OCI-LY3 (cell line): ENCODE data around the gene CNTLN.
"Not testable (repeated sequence)": the region's sequence is repeated elsewhere in the genome, so short reads cannot be mapped to it uniquely, and the experiment has no call there.

Experiments
- H2AFZ ChIP-seq: fragments of 200-600, 300-600 bp; shearing (Covaris generic); 2 replicates; pipeline ENCODE4 v1.6.0; 2014; ENCODE audit warnings: antibody characterized with exemption, low read depth, low read length
- H3K27ac ChIP-seq: fragments of 200-600, 300-600 bp; sonication (generic); 2 replicates; pipeline ENCODE4 v1.5.1; 2014; ENCODE audit warnings: mild to moderate bottlenecking, low read length, moderate library complexity, mixed read lengths
- H3K27me3 ChIP-seq: fragments of 200-600, 300-600 bp; sonication (generic); 2 replicates; pipeline ENCODE4 v1.6.1; 2014; ENCODE audit warnings: low read depth, low read length, mixed read lengths
- H3K36me3 ChIP-seq: fragments of 200-600, 300-600 bp; sonication (generic); replicated peaks from 2 replicates; pipeline ENCODE3; 2014; ENCODE audit warnings: low read depth, low read length, mixed read lengths
- H3K4me1 ChIP-seq: fragments of 300-600, 200-600 bp; sonication (generic); 2 replicates; pipeline ENCODE4 v1.6.1; 2014; ENCODE audit warnings: low read length, mixed read lengths
- H3K4me2 ChIP-seq: fragments of 200-600, 300-600 bp; sonication (generic); 2 replicates; pipeline ENCODE4 v1.6.1; 2014; ENCODE audit warnings: low read length, mixed read lengths
- H3K4me3 ChIP-seq: fragments of 300-600, 200-600 bp; sonication (generic); 2 replicates; pipeline ENCODE4 v1.5.1; 2014; ENCODE audit warnings: antibody characterized with exemption, mild to moderate bottlenecking, low read length, moderate library complexity
- H3K79me2 ChIP-seq: fragments of 300-600, 200-600 bp; shearing (Covaris generic); 2 replicates; pipeline ENCODE4 v1.6.1; 2014; ENCODE audit warnings: mild to moderate bottlenecking, low read length, mixed read lengths
- H3K9ac ChIP-seq: fragments of 300-600, 200-600 bp; shearing (Covaris generic); 2 replicates; pipeline ENCODE4 v1.6.0; 2014; ENCODE audit warnings: mild to moderate bottlenecking, low read length, moderate library complexity
- H3K9me3 ChIP-seq: fragments of 200-600, 300-600 bp; shearing (Covaris generic); 2 replicates; pipeline ENCODE4 v1.6.1; 2014; ENCODE audit warnings: low read length, mixed read lengths; ENCODE audit not compliant: insufficient read depth
- H4K20me1 ChIP-seq: fragments of 200-600, 300-600 bp; sonication (generic); 2 replicates; pipeline ENCODE4 v1.6.1; 2016; ENCODE audit warnings: low read length, mixed read lengths; ENCODE audit not compliant: insufficient read depth
- CTCF ChIP-seq: fragments of 200-600, 300-600 bp; sonication (generic); IDR thresholded peaks from 2 replicates; pipeline ENCODE4 v1.5.1; 2014; ENCODE audit warnings: antibody characterized with exemption, low read length, low read depth
- EZH2phosphoT487 ChIP-seq: fragments of 200-600 bp; shearing (Covaris generic); IDR thresholded peaks from 2 replicates; pipeline ENCODE4 v1.6.1; 2018; ENCODE audit warnings: antibody characterized with exemption, mixed run types, low read depth

CNTLN gene

GRCh38 chr9:17380126-17380861 lies 245.5 kb downstream of the CNTLN start:
- Histone ChIP-seq H2AFZ (no peak overlapping the region), H3K4me1 (no peaks in the 10 kb centered on the region), H3K36me3 (no peaks in the 10 kb centered on the region), H3K4me3 (no peak overlapping the region), H3K9ac (no peak overlapping the region), H3K27me3 (no peaks in the 10 kb centered on the region), H3K27ac (no peak overlapping the region), H3K79me2 (no peaks in the 10 kb centered on the region), H3K4me2 (no peak overlapping the region), H3K9me3 (no peaks in the 10 kb centered on the region), H4K20me1 (no peaks in the 10 kb centered on the region)
- TF ChIP-seq CTCF = no peak
- TF ChIP-seq EZH2phosphoT487 = no peak

- no peak overlapping the region for H3K4me2 ChIP-seq
- no peaks in the 10 kb centered on the region for H3K27me3 ChIP-seq
These were observed 252.7 kb downstream of the CNTLN start for GRCh38 chr9:17387565-17387964.

GRCh38 chr9:17389026-17389425 lies 254.2 kb downstream of the CNTLN start:
- no peak overlapping the region for H3K4me3 ChIP-seq
- H3K36me3 ChIP-seq = no peaks in the 10 kb centered on the region
- H3K9me3 ChIP-seq = no peaks in the 10 kb centered on the region
- H3K27ac ChIP-seq = no peak overlapping the region
- no peaks in the 10 kb centered on the region for H3K79me2 ChIP-seq
- H3K9ac ChIP-seq = no peak overlapping the region
- H2AFZ ChIP-seq = no peak overlapping the region
- no peaks in the 10 kb centered on the region for H3K4me1 ChIP-seq
- H4K20me1 ChIP-seq = no peaks in the 10 kb centered on the region
- TF ChIP-seq CTCF (no peak), EZH2phosphoT487 (no peak)
- no peak overlapping the region for H3K4me2 ChIP-seq
- no peaks in the 10 kb centered on the region for H3K27me3 ChIP-seq

More at GRCh38 chr9:17387565-17387964, 252.7 kb downstream of the CNTLN start:
- Histone ChIP-seq H3K27ac (no peak overlapping the region), H3K79me2 (no peaks in the 10 kb centered on the region), H2AFZ (no peak overlapping the region), H3K4me3 (no peak overlapping the region), H3K4me1 (no peaks in the 10 kb centered on the region), H3K9me3 (no peaks in the 10 kb centered on the region), H3K36me3 (no peaks in the 10 kb centered on the region), H3K9ac (no peak overlapping the region), H4K20me1 (no peaks in the 10 kb centered on the region)
- TF ChIP-seq CTCF = no peak
- no peak for TF ChIP-seq EZH2phosphoT487

- Histone ChIP-seq H2AFZ (no peak overlapping the region), H3K36me3 (no peaks in the 10 kb centered on the region), H3K4me1 (no peaks in the 10 kb centered on the region), H3K27me3 (no peaks in the 10 kb centered on the region), H3K4me3 (no peak overlapping the region), H3K27ac (no peak overlapping the region), H3K79me2 (no peaks in the 10 kb centered on the region), H3K9ac (no peak overlapping the region), H3K9me3 (no peaks in the 10 kb centered on the region), H4K20me1 (no peaks in the 10 kb centered on the region), H3K4me2 (no peak overlapping the region)
- TF ChIP-seq EZH2phosphoT487 (no peak), CTCF (no peak)
These were observed 260.2 kb downstream of the CNTLN start for GRCh38 chr9:17394881-17395510.

- not testable (repeated sequence) for H3K36me3 ChIP-seq, H3K4me3 ChIP-seq, H3K4me2 ChIP-seq, H3K9me3 ChIP-seq, H3K27ac ChIP-seq, H3K9ac ChIP-seq, H3K4me1 ChIP-seq, H2AFZ ChIP-seq, H3K79me2 ChIP-seq, H4K20me1 ChIP-seq, H3K27me3 ChIP-seq
These were observed 262.4 kb downstream of the CNTLN start for GRCh38 chr9:17397166-17397728.
